Gastroesophageal sphincter (tissue), 2 donors: ENCODE measurements around the gene NFIA.

Experiments used
- POLR2A ChIP-seq, 2 donors: fragments of 450-650 bp; IDR thresholded peaks; one replicate each; pipeline ENCODE4 v1.6.1; 2017; ENCODE audit warnings: antibody characterized with exemption in 2 of 2, mild to moderate bottlenecking in 2 of 2, moderate library complexity in 1 of 2
- POLR2AphosphoS5 ChIP-seq: sonication (generic); formaldehyde crosslinking; IDR thresholded peaks from one replicate; pipeline ENCODE4 v1.6.1; 2017; ENCODE audit warnings: antibody characterized with exemption

DNA sequence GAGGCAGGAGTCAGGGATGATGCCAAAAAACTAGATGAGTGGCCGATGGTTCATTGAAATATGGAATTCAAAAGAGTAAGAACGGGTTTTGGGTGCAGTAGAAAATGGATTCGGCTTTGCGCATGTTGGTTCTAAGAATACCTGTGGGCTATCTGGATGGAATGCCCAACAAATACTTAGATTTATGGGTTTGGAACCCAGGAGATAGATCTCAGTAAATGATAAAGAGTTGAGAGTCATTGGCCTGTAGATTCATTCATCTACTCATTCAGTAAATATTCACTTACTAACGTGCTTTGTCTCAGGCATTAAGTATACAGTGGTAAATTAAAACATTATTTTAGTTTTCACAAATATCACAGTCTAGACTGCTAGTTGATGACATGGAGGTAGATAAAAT, 247.7 kb downstream of the NFIA start:
- TF ChIP-seq POLR2AphosphoS5 (no peak), POLR2A (IDR thresholded peaks at IDR 0.05) (no peak)
